Measurements from ENCODE around the gene FAM227B. TPM values are rescaled to one million over a fixed set of nuclear protein-coding genes. Genes with fewer than 3 reads are reported as not detected.

The FAM227B gene
- total and polyA plus RNA-seq, 2 of the 13 experiments (the other 11 are each of a cell fraction or from before 2014, with no cell fraction given), result 1.9 to 2.6 TPM

- no peak for TF ChIP-seq ZKSCAN8 (CRISPR knock-in tag; IDR thresholded peaks at IDR 0.05; ENCODE audit: borderline replicate concordance)
Measured at GRCh38 chr15:49646891-49647290, 26.3 kb upstream of the FAM227B start (continued).

GRCh38 chr15:49645941-49646340, 25.3 kb upstream of the FAM227B start:
- BruUV-seq (replicated peaks), result no TSS peak
- no peaks in the 10 kb centered on the region for H3K79me2 ChIP-seq (ENCODE audit: insufficient read depth, low read length)
- no peak overlapping the region for H3K4me2 ChIP-seq (ENCODE audit: low read depth, low read length)
- H3K27me3 ChIP-seq (ENCODE audit: control insufficient read depth in 1 of 2, insufficient read depth in 2 of 2, low read length in 2 of 2), result no peaks in the 10 kb centered on the region
- ChIA-PET POLR2A (no interaction called here), CTCF (ENCODE audit: low intra/inter-chr PET ratio, low total read pairs) (no interaction called here)
- no peak overlapping the region for H3K4me3 ChIP-seq (replicated peaks in 1 of 3; ENCODE audit: insufficient read depth in 1 of 3, low read depth in 2 of 3, low read length in 3 of 3)
- H3K36me3 ChIP-seq (replicated peaks in 1 of 2; ENCODE audit: control insufficient read depth in 1 of 2, insufficient read depth in 2 of 2, low read length in 2 of 2), result 0 out of 5 replicates have a peak, but pooled peaks cover 0 to 2% of the 10 kb centered on the region in 2 experiments
- TF ChIP-seq RELA (CRISPR knock-in tag; IDR thresholded peaks at IDR 0.05) (no peak), TFDP2 (CRISPR knock-in tag; IDR thresholded peaks at IDR 0.05) (no peak), ZNF24 (IDR thresholded peaks at IDR 0.05) (no peak), ZFY (CRISPR knock-in tag; IDR thresholded peaks at IDR 0.05) (no peak)
- no peaks in the 10 kb centered on the region for H4K20me1 ChIP-seq (ENCODE audit: insufficient read depth, low read length)
- FAIRE-seq (no peak), DNase-seq (ENCODE audit: low spot score) (peak; percentile 9), ATAC-seq (no peak)
- no peaks in the 10 kb centered on the region for H3K4me1 ChIP-seq (ENCODE audit: insufficient read depth, low read length)
- in situ Hi-C loops (cut with HindIII; ENCODE audit: extremely low pct_ligation_motif_present, low pct_unique_long_range_greater_than_20kb) (no loop called here), intact Hi-C loops (cut with micrococcal nuclease; ENCODE audit: unreplicated experiment) (no loop called here)
- no peak overlapping the region for H3K9ac ChIP-seq (ENCODE audit: insufficient read depth, low read depth, low read length)
- no peak overlapping the region for H2AFZ ChIP-seq (ENCODE audit: low read length)
- no peak overlapping the region for H3K27ac ChIP-seq (ENCODE audit: extremely low read length, insufficient read depth, low read length)
- no peaks in the 10 kb centered on the region for H3K9me3 ChIP-seq (ENCODE audit: low read length)

GRCh38 chr15:49645277-49645676, 24.7 kb upstream of the FAM227B start:
- Histone ChIP-seq H3K4me1 (ENCODE audit: insufficient read depth, low read length) (no peaks in the 10 kb centered on the region), H3K27ac (ENCODE audit: extremely low read length, insufficient read depth, low read length) (no peak overlapping the region), H3K4me2 (ENCODE audit: low read depth, low read length) (no peak overlapping the region), H3K9ac (ENCODE audit: insufficient read depth, low read depth, low read length) (no peak overlapping the region), H3K36me3 (replicated peaks in 1 of 2; ENCODE audit: control insufficient read depth in 1 of 2, insufficient read depth in 2 of 2, low read length in 2 of 2) (0 out of 5 replicates have a peak, but pooled peaks cover 2% of the 10 kb centered on the region in 2 experiments), H3K9me3 (ENCODE audit: low read length) (no peaks in the 10 kb centered on the region), H3K27me3 (ENCODE audit: control insufficient read depth in 1 of 2, insufficient read depth in 2 of 2, low read length in 2 of 2) (no peaks in the 10 kb centered on the region), H3K4me3 (replicated peaks in 1 of 3; ENCODE audit: insufficient read depth in 1 of 3, low read depth in 2 of 3, low read length in 3 of 3) (no peak overlapping the region), H2AFZ (ENCODE audit: low read length) (no peak overlapping the region), H3K79me2 (ENCODE audit: insufficient read depth, low read length) (no peaks in the 10 kb centered on the region), H4K20me1 (ENCODE audit: insufficient read depth, low read length) (no peaks in the 10 kb centered on the region)
- FAIRE-seq (no peak), ATAC-seq (no peak), DNase-seq (ENCODE audit: low spot score) (no peak)
- POLR2A ChIA-PET, result no interaction called here
- in situ Hi-C loops (cut with HindIII; ENCODE audit: extremely low pct_ligation_motif_present, low pct_unique_long_range_greater_than_20kb), result no loop called here
- CTCF ChIA-PET (ENCODE audit: low intra/inter-chr PET ratio, low total read pairs), result no interaction called here
- no TSS peak for BruUV-seq (replicated peaks)
- intact Hi-C loops (cut with micrococcal nuclease; ENCODE audit: unreplicated experiment), result no loop called here
- TF ChIP-seq NFYB (CRISPR knock-in tag; IDR thresholded peaks at IDR 0.05), result no peak
- no peak for TF ChIP-seq MED13 (CRISPR knock-in tag; IDR thresholded peaks at IDR 0.05)
- TF ChIP-seq CHD2 (IDR thresholded peaks at IDR 0.05; ENCODE audit: low read depth, low read length), result no peak
- TF ChIP-seq ZNF20 (CRISPR knock-in tag; IDR thresholded peaks at IDR 0.05), result no peak
- TF ChIP-seq, protein P1, sequence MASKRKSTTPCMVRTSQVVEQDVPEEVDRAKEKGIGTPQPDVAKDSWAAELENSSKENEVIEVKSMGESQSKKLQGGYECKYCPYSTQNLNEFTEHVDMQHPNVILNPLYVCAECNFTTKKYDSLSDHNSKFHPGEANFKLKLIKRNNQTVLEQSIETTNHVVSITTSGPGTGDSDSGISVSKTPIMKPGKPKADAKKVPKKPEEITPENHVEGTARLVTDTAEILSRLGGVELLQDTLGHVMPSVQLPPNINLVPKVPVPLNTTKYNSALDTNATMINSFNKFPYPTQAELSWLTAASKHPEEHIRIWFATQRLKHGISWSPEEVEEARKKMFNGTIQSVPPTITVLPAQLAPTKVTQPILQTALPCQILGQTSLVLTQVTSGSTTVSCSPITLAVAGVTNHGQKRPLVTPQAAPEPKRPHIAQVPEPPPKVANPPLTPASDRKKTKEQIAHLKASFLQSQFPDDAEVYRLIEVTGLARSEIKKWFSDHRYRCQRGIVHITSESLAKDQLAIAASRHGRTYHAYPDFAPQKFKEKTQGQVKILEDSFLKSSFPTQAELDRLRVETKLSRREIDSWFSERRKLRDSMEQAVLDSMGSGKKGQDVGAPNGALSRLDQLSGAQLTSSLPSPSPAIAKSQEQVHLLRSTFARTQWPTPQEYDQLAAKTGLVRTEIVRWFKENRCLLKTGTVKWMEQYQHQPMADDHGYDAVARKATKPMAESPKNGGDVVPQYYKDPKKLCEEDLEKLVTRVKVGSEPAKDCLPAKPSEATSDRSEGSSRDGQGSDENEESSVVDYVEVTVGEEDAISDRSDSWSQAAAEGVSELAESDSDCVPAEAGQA (IDR thresholded peaks at IDR 0.05; ENCODE audit: low read depth), result no peak
- TF ChIP-seq, protein P1 (CRISPR knock-in tag; IDR thresholded peaks at IDR 0.05; ENCODE audit: borderline replicate concordance), result no peak
- no peak for TF ChIP-seq EP300 (IDR thresholded peaks at IDR 0.05; ENCODE audit: low read depth in 2 of 2, low read length in 2 of 2)
- no peak for TF ChIP-seq EP300 (CRISPR knock-in tag; IDR thresholded peaks at IDR 0.05; ENCODE audit: borderline replicate concordance)

All from HepG2 (cell line).